Neural crest cell (in vitro differentiated cells): Measurements from ENCODE around the gene CEBPG. TPM values are rescaled to one million over a fixed set of nuclear protein-coding genes. Genes with fewer than 3 reads are reported as not detected.

Source experiments
- DNase-seq: peaks from one replicate; pipeline ENCODE4 v3.0.0; 2021; ENCODE audit warnings: low read depth, mixed read lengths, low spot score
- H3K27ac Mint-ChIP-seq: one replicate; pipeline ENCODE4 v1.8.0; 2021; ENCODE audit warnings: mild to moderate bottlenecking, mixed read lengths; ENCODE audit not compliant: unreplicated experiment
- H3K27me3 Mint-ChIP-seq: 2 replicates; pipeline ENCODE4 v1.8.0; 2021; ENCODE audit warnings: low read depth, mild to moderate bottlenecking, mixed read lengths
- H3K36me3 Mint-ChIP-seq: 2 replicates; pipeline ENCODE4 v1.8.0; 2021; ENCODE audit warnings: low read depth, mild to moderate bottlenecking, mixed read lengths
- H3K4me1 Mint-ChIP-seq: 2 replicates; pipeline ENCODE4 v1.8.0; 2021; ENCODE audit warnings: mixed read lengths
- H3K4me3 Mint-ChIP-seq: one replicate; pipeline ENCODE4 v1.8.0; 2021; ENCODE audit warnings: mild to moderate bottlenecking, mixed read lengths
- H3K9me3 Mint-ChIP-seq: 2 replicates; pipeline ENCODE4 v1.8.0; 2021; ENCODE audit warnings: mixed read lengths
- total RNA-seq: library from RNA; stranded (reverse); gene quantifications from 2 replicates; pipeline ENCODE4 v1.2.1, GENCODE V29; 2021
- TF ChIP-seq, protein P1 (sequence below): fragments of 200-600 bp; sonication (generic); conservative IDR thresholded peaks from 2 replicates; pipeline ENCODE4 v1.5.0; 2021; ENCODE audit warnings: antibody characterized with exemption, mild to moderate bottlenecking

The CEBPG gene
- total RNA-seq, 1 donor from 2014 or later: 41.9 TPM

DNA sequence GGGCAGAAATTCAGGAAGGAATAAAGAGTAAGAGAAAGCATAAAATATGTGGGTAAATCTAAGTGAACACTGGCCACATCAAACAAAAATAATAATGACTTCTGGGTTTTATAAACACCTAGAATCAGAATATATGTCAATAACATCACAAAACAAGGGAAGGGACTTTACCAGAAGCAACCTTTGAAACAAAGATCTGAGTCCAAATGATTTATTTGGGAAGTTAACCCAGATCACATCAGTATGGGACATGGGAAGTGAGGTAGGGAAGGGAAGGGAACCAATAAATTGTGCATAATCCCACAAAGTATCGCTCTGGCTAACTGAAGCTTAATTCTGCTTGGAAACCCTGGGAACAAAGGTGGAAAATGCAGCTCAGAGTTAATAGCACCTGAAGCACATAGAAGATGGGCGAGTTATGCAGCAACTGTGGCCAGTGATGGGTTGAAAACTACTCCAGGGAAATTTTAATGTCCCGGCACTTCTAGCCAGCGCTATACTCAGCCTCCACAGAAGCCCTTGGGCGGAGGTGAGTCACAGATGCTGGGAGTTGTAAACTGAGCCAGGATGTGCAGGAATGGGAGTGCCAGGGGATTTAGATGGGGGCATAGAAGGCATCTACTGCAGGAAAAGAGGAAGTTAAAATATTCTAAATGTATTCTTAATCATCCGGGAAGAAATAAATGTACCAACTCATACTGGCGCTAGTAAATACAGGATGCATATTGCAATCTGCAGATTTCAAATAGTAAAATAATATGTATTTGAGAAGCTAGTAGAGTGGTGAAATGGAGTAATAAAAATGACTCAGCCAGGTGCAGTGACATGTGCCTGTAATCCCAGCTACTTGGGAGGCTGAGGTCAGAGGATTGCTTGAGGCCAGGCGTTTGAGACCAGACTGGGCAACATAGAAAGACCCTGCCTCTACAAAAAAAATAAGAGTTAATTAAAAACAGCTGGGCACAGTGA is 34.2 kb upstream of the CEBPG start:
- Mint-ChIP-seq H3K4me3 (no peak overlapping the region), H3K4me1 (peaks cover 5% of the 10 kb centered on the region), H3K27me3 (peaks cover 44% of the 10 kb centered on the region), H3K27ac (no peak overlapping the region), H3K36me3 (no peaks in the 10 kb centered on the region), H3K9me3 (no peaks in the 10 kb centered on the region)
- TF ChIP-seq, protein P1, sequence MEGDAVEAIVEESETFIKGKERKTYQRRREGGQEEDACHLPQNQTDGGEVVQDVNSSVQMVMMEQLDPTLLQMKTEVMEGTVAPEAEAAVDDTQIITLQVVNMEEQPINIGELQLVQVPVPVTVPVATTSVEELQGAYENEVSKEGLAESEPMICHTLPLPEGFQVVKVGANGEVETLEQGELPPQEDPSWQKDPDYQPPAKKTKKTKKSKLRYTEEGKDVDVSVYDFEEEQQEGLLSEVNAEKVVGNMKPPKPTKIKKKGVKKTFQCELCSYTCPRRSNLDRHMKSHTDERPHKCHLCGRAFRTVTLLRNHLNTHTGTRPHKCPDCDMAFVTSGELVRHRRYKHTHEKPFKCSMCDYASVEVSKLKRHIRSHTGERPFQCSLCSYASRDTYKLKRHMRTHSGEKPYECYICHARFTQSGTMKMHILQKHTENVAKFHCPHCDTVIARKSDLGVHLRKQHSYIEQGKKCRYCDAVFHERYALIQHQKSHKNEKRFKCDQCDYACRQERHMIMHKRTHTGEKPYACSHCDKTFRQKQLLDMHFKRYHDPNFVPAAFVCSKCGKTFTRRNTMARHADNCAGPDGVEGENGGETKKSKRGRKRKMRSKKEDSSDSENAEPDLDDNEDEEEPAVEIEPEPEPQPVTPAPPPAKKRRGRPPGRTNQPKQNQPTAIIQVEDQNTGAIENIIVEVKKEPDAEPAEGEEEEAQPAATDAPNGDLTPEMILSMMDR: no peak
- no peak for DNase-seq

DNA sequence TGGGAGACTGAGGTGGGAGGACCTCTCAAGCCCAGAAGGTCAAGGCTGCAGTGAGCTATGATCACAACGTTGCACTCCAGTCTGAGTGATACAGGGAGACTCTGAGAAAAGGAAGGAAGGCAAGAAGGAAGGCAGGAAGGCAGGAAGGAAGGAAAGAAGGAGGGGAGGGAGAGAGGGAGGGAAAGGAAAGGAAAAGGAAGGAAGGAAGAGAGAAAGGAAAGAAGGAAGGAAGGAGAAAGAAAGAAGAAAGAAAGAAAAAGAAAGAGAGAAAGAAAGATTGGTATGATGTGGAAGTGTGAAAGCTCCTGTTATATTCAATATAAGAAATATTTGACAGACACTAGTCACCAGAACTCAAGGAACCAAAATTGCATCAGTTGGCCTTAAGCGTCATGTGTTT is 32.5 kb upstream of the CEBPG start:
- TF ChIP-seq, protein P1: no peak
- Mint-ChIP-seq H3K9me3 (no peaks in the 10 kb centered on the region), H3K36me3 (no peaks in the 10 kb centered on the region), H3K4me1 (peaks cover 10% of the 10 kb centered on the region), H3K27ac (no peak overlapping the region), H3K27me3 (peaks cover 60% of the 10 kb centered on the region), H3K4me3 (no peak overlapping the region)
- DNase-seq: no peak

DNA sequence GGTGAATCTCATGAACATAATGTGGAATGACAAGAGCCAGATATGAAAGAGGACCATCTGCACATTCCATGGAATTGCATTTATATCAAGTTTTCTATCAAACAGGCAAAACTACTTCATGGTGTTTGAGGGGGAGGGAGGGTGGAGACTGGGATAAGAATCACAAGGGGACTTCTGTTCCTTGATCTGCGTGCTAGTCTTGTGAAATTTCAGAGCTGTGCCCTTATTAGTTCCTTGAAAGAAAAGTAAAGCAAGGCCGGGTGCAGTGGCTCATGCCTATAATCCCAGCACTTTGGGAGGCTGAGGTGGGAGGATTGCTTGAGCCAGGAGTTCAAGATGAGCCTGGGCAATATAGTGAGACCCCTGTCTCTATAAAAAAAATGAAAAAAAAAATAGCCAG is 30.2 kb upstream of the CEBPG start:
- H3K27me3 Mint-ChIP-seq: peaks cover 73% of the 10 kb centered on the region
- H3K27ac Mint-ChIP-seq: no peak overlapping the region
- no peaks in the 10 kb centered on the region for H3K36me3 Mint-ChIP-seq
- DNase-seq: no peak
- no peaks in the 10 kb centered on the region for H3K9me3 Mint-ChIP-seq
- TF ChIP-seq, protein P1: no peak
- peaks cover 10% of the 10 kb centered on the region for H3K4me1 Mint-ChIP-seq
- no peak overlapping the region for H3K4me3 Mint-ChIP-seq

DNA sequence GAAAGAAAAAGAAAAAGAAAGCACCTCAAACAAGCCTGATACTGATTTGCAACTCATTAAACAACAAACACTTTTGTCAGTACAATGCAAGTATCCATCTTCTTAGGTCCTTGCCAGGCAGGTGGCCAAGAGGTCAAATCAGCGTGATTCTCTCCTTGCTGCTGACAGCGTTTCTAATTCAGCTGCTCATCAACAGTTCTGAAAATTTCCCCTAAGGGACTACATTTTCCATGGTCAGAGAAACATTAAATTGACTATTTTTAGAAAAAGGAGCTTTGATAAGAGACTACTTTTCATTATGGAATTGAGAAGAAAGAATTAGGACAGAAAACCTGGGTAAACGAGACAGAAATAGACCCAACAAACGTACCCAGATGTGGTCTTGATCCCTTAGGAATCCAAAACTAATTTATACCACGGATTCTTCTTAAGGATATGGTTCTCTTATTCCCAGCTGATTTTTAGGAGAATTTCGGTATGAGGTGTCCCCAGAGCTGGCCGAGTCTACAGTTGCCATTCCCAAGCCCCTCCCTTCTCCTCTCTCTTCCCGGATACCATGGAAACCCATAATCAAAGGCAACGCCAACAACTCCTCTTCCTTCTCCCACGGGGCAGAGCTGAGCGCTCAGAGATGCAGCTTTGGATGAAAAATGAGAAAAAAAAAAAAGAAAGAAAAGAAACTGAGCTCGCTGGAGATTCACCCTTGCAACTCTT is 29.5 kb upstream of the CEBPG start:
- Mint-ChIP-seq H3K36me3 (no peaks in the 10 kb centered on the region), H3K9me3 (no peaks in the 10 kb centered on the region), H3K27me3 (peaks cover 75% of the 10 kb centered on the region), H3K4me3 (no peak overlapping the region), H3K4me1 (peaks cover 10% of the 10 kb centered on the region), H3K27ac (no peak overlapping the region)
- DNase-seq: no peak
- TF ChIP-seq, protein P1: no peak

DNA sequence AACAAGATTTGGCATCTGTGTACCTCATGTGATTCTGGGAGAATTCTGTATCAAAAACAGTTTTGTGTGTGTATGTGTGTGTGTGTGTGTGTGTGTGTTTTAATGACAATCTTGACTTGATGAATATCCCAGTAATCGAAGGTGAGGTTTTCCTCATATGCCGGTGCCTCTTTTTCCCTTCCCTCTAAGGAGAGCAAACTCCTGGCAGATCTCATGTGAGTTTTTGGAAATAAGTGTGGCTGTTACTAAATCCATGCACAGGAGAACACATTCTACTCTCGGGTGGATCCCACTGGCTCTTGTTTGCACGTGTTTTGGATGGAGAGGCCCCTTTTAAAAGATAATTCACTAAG is 29.0 kb upstream of the CEBPG start:
- no peak overlapping the region for H3K4me3 Mint-ChIP-seq
- H3K9me3 Mint-ChIP-seq: no peaks in the 10 kb centered on the region
- H3K36me3 Mint-ChIP-seq: no peaks in the 10 kb centered on the region
- H3K27ac Mint-ChIP-seq: no peak overlapping the region
- DNase-seq: no peak
- TF ChIP-seq, protein P1: no peak
- peaks cover 73% of the 10 kb centered on the region for H3K27me3 Mint-ChIP-seq
- H3K4me1 Mint-ChIP-seq: peaks cover 10% of the 10 kb centered on the region
